Measurements from ENCODE around the gene OXSM.

The OXSM gene

DNA sequence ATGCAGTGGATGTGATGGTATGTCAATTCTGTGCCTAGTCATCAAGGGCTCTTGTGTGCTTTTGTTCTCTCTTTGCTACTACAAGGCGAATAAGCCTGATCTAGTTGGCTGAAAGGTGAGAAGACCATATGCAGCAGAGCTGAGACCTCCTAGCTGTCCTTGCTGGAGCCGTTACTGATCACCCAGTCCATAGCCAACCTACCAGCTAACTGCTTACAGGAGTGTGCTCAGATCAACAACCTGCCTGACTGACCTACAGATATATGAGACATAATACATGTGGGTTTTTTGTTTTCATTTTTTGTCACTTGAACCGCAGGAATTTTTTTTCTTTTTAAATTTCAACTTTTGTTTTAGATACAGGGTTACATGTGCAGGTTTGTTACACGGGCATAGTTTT is 22.8 kb downstream of the OXSM start:
- FAIRE-seq: no peak

DNA sequence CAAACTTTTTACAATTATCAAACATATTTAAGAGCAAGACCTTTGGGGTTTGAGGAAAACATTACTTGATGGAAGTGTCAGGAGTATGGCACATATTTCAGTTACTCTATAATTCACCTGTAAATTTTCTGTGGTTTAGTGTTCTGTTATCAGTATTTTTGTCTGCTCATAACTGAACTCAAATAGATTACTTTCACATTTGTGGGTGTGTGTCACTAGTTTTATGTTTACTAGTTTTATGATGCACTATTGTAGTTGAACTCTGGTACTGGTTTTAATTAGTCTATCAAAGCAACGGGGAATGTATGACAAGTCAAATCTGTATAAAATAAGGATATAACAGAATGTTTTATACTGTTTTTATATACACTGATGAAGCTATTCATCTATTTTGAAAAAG is 27.2 kb downstream of the OXSM start:
- no peak for FAIRE-seq

DNA sequence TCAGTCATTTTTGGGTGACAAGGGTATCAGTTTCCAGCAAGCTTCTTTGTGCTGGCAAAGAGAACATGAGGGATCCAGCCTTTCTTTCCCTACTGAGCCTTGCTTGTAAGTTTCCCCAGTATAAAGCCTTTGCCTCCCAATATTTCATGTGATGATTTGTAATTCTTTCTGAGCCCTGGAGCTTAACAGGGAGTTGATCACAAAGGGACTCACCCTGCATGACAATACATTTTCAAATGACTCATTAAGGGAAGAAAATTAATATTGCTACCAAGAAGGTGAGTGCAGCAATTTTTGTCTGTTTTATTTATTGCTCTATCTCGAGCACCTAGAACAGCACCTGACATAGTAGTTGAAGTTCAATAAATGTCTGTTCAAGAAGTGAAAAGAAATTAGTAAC is 27.7 kb downstream of the OXSM start:
- FAIRE-seq: no peak

DNA sequence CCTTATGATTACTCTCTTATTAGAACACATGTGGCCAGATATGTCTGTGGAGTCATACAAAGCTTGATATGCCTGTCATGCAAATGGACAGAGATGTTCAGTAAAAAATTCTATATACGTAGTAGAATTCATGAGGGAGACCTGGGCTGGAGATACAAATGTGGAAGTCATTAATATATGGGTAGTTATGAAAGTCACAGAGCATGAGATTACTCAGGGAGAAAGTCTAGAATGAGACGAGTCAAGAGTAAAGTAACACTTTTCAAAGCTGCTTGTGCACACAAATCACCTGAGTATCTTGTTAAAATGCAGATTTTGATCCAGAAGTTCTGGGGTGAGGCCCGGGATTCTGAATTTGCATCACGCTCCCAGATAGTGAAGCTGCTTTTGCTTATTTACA is 28.4 kb downstream of the OXSM start:
- no peak for FAIRE-seq

DNA sequence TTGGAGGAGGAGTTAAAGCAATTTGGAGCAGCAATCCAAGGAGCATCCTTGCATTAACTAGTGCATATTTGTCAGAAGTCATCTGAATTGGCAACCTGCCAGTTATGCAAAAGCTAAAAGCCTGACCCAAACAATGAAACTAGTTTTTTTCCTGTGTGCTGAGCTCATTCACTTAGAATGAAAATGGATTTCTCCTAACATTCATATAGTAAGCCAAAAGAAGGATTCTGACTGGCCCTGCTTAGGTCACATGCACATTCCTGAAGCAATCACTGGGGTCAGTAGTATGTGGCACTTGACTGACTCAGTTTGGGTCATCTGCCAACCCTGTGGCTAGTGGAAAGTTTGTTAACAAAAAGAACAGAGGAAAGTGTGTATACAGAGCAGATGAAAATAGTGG is 30.5 kb downstream of the OXSM start:
- FAIRE-seq: no peak

DNA sequence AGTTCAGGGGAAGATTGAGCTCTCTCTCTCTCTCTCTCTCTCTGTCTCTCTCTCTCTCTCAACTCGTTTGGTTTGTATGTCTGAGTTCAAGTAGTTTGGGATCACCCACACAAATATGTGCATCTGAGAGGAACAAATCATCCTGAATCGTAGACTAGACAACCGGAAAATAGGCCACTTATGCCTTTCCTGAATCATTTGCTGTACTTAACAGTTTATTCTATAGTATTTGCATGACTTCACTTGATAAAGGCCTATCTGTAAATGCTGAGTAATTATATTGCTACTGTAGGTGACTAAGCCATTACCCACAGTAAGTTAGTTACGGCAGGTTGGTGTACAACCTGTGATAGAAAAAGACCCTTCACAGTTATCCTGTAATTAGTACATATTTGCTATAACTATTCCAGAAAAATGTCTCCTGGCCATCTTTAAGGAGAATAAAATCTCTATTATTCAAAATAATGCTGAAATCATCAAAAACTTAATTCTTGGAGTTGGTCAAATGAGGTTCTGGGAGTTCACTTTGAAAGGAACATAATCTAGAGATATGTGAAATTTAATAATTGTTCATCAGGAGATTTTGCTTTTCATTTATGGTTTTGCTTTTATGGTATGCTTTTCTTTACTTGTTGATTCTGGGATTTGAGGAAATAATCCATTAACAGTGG is 31.1 kb downstream of the OXSM start:
- FAIRE-seq: no peak

DNA sequence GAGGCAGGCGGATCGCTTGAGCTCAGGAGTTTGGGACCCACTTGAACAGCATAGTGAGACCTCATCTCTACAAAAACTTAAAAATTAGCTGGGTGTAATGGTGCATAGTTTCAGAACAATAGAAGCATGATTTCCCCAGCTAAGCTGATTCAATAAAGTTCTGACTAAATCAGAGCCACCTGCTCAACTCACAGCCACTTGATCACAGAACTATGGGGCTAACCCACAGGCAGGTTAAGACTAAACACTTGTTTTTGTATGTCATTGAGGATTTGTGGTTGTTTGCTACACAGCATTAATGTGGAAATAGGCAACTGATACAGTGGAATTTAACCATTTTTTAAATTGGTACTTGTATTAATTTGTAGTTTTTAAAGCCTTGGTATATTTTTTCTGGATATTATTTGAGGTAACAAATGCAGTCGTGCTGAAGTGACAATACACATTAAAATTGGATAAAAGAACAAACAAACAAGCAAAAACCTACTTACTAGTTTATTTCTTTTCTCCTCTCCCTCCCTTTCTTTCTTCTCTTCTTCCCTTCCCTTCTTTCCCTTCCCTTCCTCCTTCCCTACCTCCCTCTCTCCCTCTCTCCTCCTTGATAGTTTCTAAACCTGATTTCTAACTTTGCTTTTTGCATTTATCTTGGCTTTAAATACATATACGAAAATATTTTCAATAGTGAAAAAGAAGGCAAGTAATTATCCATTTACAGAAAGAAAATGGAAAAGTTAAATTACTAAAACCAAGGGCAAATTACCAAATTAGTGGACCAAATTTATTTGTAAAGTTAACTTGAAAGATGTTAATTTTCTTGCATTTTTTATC is 32.1 kb downstream of the OXSM start:
- no peak for FAIRE-seq

DNA sequence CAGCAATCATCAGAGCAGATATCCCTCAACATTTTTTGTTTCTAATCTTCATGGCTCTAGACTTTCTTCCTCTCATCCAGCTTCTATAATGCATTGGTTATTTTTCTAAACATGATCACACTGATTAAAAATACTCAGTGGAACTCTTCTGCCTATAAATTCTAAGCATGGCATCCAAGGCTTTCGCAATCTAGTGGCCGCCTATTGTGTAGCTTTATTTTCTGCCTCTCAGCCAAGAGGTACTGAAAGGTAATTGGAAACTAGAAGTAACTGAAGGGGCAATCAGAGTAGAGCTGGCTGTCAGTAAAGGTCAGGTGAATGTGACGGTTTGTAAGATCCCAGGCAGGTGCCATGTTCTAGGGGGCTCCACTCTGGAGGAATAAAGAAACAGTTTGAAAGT is 33.4 kb downstream of the OXSM start:
- FAIRE-seq: no peak

DNA sequence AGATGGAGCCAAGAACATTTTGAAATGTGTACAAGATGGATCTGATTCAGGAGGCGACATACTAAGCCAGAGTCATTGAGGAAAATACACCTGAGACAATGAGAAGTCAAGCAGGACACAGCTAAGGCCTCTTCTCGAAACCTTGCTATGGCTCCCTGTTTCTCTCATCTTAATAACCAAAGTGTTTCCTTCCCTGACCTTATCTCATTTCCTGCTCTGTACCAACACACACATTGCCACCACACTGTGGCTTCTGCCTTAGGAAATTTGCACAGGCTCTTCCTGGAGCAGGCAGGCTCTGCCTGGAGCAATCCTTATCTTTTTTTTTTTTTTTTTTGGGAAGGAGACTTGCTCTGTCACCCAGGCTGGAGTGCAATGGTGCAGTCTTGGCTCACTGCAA is 36.6 kb downstream of the OXSM start:
- FAIRE-seq: no peak

DNA sequence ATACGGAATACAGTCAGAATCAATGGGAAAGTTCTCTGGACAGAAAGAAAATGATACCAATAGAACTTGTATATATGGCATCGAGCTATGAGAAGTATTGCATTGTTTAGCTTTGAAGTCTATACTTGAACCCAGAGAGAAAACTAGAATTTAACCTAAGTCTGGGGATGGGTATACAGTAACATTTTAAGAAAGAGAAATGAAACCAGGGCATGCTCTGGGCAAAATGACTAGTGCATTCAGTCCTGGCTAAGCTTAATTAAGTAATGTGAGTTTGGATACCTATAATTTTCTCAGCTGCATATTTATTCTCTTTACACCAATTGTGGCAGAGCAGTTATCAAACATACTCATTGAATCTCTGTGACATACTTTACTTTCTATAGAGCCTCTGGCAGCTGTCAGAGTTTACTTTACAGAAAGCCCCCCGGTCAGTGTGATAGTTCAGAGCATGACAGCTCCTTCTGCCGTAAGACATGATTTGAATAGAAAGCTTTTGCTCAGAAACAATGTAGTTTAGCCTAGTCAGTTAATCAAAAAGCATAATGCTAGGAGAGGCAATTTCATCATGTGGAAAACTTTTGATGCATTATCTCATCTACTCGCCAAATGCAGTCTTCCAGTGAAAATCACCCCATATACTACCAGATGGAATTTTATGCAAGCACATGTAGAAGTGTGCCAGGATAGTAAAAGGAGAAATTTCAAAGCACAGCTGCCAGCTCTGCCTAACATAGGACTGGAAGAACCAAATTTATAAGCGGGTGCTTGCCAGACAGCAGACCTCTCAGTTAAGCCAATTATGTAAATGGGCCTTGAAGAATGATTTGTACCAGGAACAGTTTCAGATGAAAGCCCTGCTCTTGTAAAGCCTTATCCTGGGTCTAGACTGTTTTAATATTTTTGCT is 40.7 kb downstream of the OXSM start:
- no peak for FAIRE-seq

DNA sequence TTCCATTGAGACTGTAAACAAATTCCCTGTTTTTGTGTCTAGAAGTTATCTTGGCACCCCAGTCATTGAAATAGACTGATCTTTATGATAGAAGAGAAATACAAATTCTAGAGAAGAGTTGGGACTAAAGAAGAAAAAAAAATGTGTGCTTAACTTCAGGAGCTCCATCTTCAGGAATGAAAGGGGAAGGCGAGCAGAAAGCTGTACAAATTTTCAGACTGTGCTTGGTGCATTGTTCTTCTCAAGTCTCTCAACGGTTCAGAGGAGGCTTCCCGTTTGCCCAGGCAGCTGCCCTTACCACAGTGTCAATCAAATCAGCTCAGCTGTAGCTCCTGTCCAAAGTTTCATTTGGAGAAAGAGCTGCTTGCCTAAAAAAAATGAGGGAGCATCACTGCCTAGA is 41.7 kb downstream of the OXSM start:
- FAIRE-seq: no peak

DNA sequence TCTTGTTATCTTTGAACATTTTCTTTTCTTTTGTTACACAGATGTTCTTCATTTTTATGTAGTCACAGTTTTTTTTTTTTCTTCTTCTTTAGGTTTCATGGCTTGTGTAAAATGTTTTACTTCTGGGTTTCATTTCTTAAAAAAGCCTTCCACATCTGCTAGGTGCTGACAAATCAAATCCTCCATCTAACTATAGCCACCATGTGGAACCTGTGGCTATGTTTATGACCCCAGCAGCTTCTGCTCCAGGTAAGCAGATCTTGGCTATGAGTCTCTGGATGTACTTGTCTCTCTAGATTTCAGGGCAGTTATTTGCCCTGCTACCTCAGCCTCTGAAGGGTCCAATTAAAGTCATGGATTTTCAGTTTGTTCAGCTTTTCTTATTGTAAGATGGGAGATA is 44.5 kb downstream of the OXSM start:
- FAIRE-seq: no peak

DNA sequence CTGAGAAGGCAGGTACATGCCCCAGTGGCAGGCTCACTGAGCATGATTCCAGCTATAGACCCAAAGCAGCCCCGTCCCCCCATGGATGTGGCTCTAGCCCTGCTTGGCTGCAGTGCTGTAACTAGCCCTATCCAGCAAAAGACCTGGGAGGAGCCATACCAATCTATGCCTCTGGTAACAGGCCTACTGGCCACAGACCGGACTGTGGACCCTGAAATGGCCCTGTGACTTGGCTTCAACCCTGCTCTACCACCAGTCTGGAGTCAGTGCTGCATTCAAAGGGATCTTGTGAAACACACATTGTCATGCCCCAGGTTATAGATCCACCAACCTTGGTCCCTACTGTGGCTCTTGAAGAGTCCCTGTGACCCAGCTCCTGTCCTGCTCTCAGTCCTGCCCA is 46.7 kb downstream of the OXSM start:
- FAIRE-seq: no peak

DNA sequence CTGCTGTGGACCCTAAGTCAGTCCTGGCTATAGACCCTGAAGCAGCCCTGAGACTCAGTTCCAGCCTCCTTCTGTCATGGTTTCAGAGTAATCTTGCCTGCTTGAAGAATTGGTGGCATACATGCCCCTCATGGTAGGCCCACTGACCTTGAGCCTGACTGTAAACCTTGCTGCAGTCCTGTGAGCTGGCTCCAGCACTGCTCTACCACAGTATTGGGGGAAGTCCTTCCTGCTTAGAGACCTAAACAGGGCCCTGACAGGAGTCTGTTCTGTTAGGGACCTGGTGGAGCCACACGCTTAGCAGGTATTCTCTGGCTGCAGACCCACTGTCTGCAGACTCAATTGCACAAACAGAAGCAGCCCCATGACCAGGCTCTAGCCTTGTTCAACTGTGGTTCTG is 47.1 kb downstream of the OXSM start:
- no peak for FAIRE-seq

DNA sequence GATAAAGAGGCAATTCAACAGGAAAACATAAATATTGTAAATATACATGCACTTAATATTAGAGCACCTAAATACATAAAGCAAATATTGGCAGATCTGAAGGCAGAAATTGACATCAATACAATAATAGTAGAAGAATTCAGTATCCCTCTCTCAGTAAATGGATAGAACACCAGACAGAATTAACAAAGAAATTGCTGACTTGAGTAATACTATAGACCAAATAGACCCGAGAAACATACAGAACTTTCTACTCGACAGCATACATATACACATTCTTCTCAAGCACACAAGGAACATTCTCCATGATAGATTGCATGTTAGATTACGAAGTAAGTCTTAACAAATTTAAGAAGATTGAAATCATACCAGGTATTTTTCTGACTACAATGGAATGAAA is 50.2 kb downstream of the OXSM start:
- FAIRE-seq: no peak

DNA sequence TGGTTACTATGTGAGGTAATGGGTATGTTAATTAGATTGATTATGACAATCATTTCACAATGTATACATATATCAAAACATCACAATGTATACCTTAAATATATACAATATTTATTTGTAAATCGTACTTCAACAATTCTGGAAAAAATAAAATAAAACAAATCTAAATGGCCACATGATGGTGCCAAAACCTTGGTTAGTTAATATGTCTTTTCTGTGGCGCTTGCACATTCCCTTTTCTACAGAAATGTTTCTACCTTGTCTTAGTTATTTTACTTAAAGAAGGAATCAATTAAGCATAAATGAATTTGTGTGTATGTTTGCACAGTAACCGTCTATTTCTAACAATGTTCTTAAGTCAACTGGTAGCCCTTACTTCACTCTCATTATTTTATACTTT is 53.4 kb downstream of the OXSM start:
- FAIRE-seq: peak; percentile 63
